Measurements from ENCODE around the gene CLSTN3.

Gene CLSTN3

GRCh38 chr12:7141351-7142005 is 11.3 kb downstream of the CLSTN3 start:
- Histone ChIP-seq H3K27ac (ENCODE audit: extremely low read depth, low read depth, low read length) (no peak overlapping the region), H3K4me1 (ENCODE audit: control insufficient read depth, insufficient read depth, low read length) (no peaks in the 10 kb centered on the region), H3K9me3 (ENCODE audit: control insufficient read depth, insufficient read depth, low read depth, low read length) (no peaks in the 10 kb centered on the region), H3K36me3 (ENCODE audit: control insufficient read depth in 2 of 2, insufficient read depth in 1 of 2, low read length in 2 of 2) (peaks cover 0 to 72% of the 10 kb centered on the region in 2 experiments; a peak in 2 of 3 replicates), H3K4me3 (ENCODE audit: low read depth, low read length) (no peak overlapping the region)
- ChIA-PET CTCF (interaction anchor here (0.5 to 3.7 kb wide), 18 partner anchors 12 to 1587 kb away, joined by 3 to 27 read pairs (median 4); partner anchors contain the start of gene PEX5), POLR2A (no interaction called here)
- TF ChIP-seq ZNF560 (tag by site-specific recombination; IDR thresholded peaks at IDR 0.05; ENCODE audit: borderline replicate concordance) (no peak), ZNF843 (tag by site-specific recombination; IDR thresholded peaks at IDR 0.05) (no peak), ZNF302 (tag by site-specific recombination; IDR thresholded peaks at IDR 0.05; ENCODE audit: low read depth) (no peak), ZNF776 (tag by site-specific recombination; IDR thresholded peaks at IDR 0.05; ENCODE audit: borderline replicate concordance) (no peak), OVOL3 (tag by site-specific recombination; IDR thresholded peaks at IDR 0.05) (no peak), ZNF148 (tag by site-specific recombination; IDR thresholded peaks at IDR 0.05; ENCODE audit: borderline replicate concordance) (no peak), ZNF354C (tag by site-specific recombination; IDR thresholded peaks at IDR 0.05; ENCODE audit: borderline replicate concordance, low read depth) (no peak), KLF9 (tag by site-specific recombination; IDR thresholded peaks at IDR 0.05; ENCODE audit: low read depth) (no peak)

- ChIA-PET CTCF (interaction anchor here (0.5 to 3.7 kb wide), 16 partner anchors 11 to 1586 kb away, joined by 3 to 27 read pairs (median 4); partner anchors contain the start of gene PEX5), POLR2A (no interaction called here)
- Histone ChIP-seq H3K4me3 (ENCODE audit: low read depth, low read length) (no peak overlapping the region), H3K9me3 (ENCODE audit: control insufficient read depth, insufficient read depth, low read depth, low read length) (no peaks in the 10 kb centered on the region), H3K4me1 (ENCODE audit: control insufficient read depth, insufficient read depth, low read length) (no peaks in the 10 kb centered on the region), H3K27ac (ENCODE audit: extremely low read depth, low read depth, low read length) (no peak overlapping the region), H3K36me3 (ENCODE audit: control insufficient read depth in 2 of 2, insufficient read depth in 1 of 2, low read length in 2 of 2) (peaks cover 0 to 71% of the 10 kb centered on the region in 2 experiments; a peak in 2 of 3 replicates)
- 0 out of 2 replicates have a peak, but pooled peaks have one; percentile 7 for TF ChIP-seq ZNF654 (tag by site-specific recombination; IDR thresholded peaks at IDR 0.05; ENCODE audit: low read depth)
- no peak for TF ChIP-seq ZNF548 (tag by site-specific recombination; IDR thresholded peaks at IDR 0.05)
- TF ChIP-seq YY1 (tag by site-specific recombination; IDR thresholded peaks at IDR 0.05) = no peak
- no peak for TF ChIP-seq PRDM4 (tag by site-specific recombination; IDR thresholded peaks at IDR 0.05)
- TF ChIP-seq ZNF530 (tag by site-specific recombination; IDR thresholded peaks at IDR 0.05; ENCODE audit: low read depth) = peak; percentile 70; the same call in 1 of the 2 replicates
Observed at GRCh38 chr12:7142056-7142644, 12.0 kb downstream of the CLSTN3 start.

GRCh38 chr12:7142809-7143465 is 12.8 kb downstream of the CLSTN3 start:
- Histone ChIP-seq H3K9me3 (ENCODE audit: control insufficient read depth, insufficient read depth, low read depth, low read length) (no peaks in the 10 kb centered on the region), H3K4me1 (ENCODE audit: control insufficient read depth, insufficient read depth, low read length) (no peaks in the 10 kb centered on the region), H3K36me3 (ENCODE audit: control insufficient read depth in 2 of 2, insufficient read depth in 1 of 2, low read length in 2 of 2) (peaks cover 3 to 63% of the 10 kb centered on the region in 2 experiments; a peak in 2 of 3 replicates), H3K27ac (ENCODE audit: extremely low read depth, low read depth, low read length) (no peak overlapping the region), H3K4me3 (ENCODE audit: low read depth, low read length) (no peak overlapping the region)
- ChIA-PET POLR2A (no interaction called here), CTCF (interaction anchor here (0.5 to 3.7 kb wide), 14 partner anchors 10 to 773 kb away, joined by 3 to 35 read pairs (median 6); partner anchors contain the start of gene PEX5)
- TF ChIP-seq ZNF114 (tag by site-specific recombination; IDR thresholded peaks at IDR 0.05) = no peak
- TF ChIP-seq ZBTB6 (tag by site-specific recombination; IDR thresholded peaks at IDR 0.05) = no peak
- TF ChIP-seq ZFP3 (tag by site-specific recombination; IDR thresholded peaks at IDR 0.05; ENCODE audit: low read depth) = no peak
- no peak for TF ChIP-seq CTCF (tag by site-specific recombination; IDR thresholded peaks at IDR 0.05)
- TF ChIP-seq KLF17 (tag by site-specific recombination; IDR thresholded peaks at IDR 0.05) = no peak
- TF ChIP-seq ZNF473 (tag by site-specific recombination; IDR thresholded peaks at IDR 0.05) = no peak
- no peak for TF ChIP-seq ZNF292 (tag by site-specific recombination; IDR thresholded peaks at IDR 0.05; ENCODE audit: borderline replicate concordance, low read depth)

Measured in HEK293 (cell line).